HCT116 (cell line): ENCODE data around the gene DMD. TPM values are rescaled to one million over a fixed set of nuclear protein-coding genes. Genes with fewer than 3 reads are reported as not detected.

Experiments used
- ATAC-seq: fragments of 200-7000 bp; cut with Tn5 transposase; 2 replicates; pipeline ENCODE4 v1.9.1; 2020; ENCODE audit warnings: mild to moderate bottlenecking, moderate library complexity
- BruUV-seq: library from RNA; stranded (reverse); fragments of 400-500 nt; replicated peaks from 2 replicates; lab custom pipeline; 2021; lab: Mats Ljungman, UMichigan
- CTCF ChIA-PET: fragments of 300-600 bp; sonication (Branson Sonifier 250); formaldehyde crosslinking; loops from one replicate; lab custom pipeline; 2021; ENCODE audit warnings: antibody characterized with exemption; lab: Charles Lee
- POLR2A ChIA-PET: fragments of 300-600, 350-600 bp; sonication (Branson Sonifier 250); formaldehyde crosslinking; loops from one replicate; lab custom pipeline; 2021; ENCODE audit warnings: antibody characterized with exemption; lab: Charles Lee
- RAD21 ChIA-PET, 2 experiments: fragments of 300-600 bp; sonication (Branson Sonifier 250); formaldehyde crosslinking; loops; one replicate each; lab custom pipeline; 2023; ENCODE audit warnings: low total read pairs in 2 of 2; ENCODE audit not compliant: uncharacterized antibody in 2 of 2, unreplicated experiment in 2 of 2, low non-redundant PET in 1 of 2; lab: Charles Lee
- DNase-seq: peaks from one replicate; pipeline ENCODE4 v3.0.0-alpha.2; 2010; ENCODE audit warnings: low read depth, low spot score
- H2AFZ ChIP-seq: fragments of 200-600 bp; shearing (Covaris generic), sonication (generic); 2 replicates; pipeline ENCODE4 v1.6.1; 2017; ENCODE audit warnings: low read depth, mixed run types, mixed read lengths, antibody characterized with exemption, low read length; ENCODE audit not compliant: poor library complexity, severe bottlenecking
- H3K27ac ChIP-seq: 2 replicates; pipeline ENCODE4 v1.5.1; 2012; ENCODE audit warnings: low read depth, low read length
- H3K27me3 ChIP-seq: fragments of 200-600 bp; sonication (generic); 2 replicates; pipeline ENCODE4 v1.6.1; 2016; ENCODE audit warnings: mixed run types, low read length, mixed read lengths; ENCODE audit not compliant: insufficient read depth
- H3K36me3 ChIP-seq, 2 experiments: fragments of 200-500 bp in 1 of 2; fragments of 200-600 bp in 1 of 2; sonication (Bioruptor generic) in 1 of 2; sonication (generic) in 1 of 2; 2 replicates each; pipeline versions ENCODE4 v1.5.1 to v1.6.1; 2014 to 2016; ENCODE audit warnings: low read length in 2 of 2, inconsistent platforms in 1 of 2, mixed read lengths in 1 of 2, mixed run types in 1 of 2; ENCODE audit not compliant: insufficient read depth in 2 of 2, control insufficient read depth in 1 of 2
- H3K4me1 ChIP-seq, 2 experiments: fragments of 200-600 bp in 1 of 2; sonication (generic) in 1 of 2; 2 replicates each; pipeline versions ENCODE4 v1.5.1 to v1.6.1; 2012 to 2017; ENCODE audit warnings: low read length in 2 of 2, inconsistent platforms in 1 of 2, mild to moderate bottlenecking in 1 of 2, mixed read lengths in 1 of 2, mixed run types in 1 of 2, moderate library complexity in 1 of 2; ENCODE audit not compliant: insufficient read depth in 2 of 2, control insufficient read depth in 1 of 2
- H3K4me2 ChIP-seq: fragments of 200-600 bp; sonication (generic); 2 replicates; pipeline ENCODE4 v1.6.1; 2017; ENCODE audit warnings: mixed run types, low read length, mixed read lengths
- H3K4me3 ChIP-seq, 2 experiments: fragments of 200-600 bp in 1 of 2; sonication (generic) in 1 of 2; replicated peaks in 1 of 2; 2 replicates each; pipeline ENCODE4 v1.5.1; 2011 to 2016; ENCODE audit warnings: low read length in 2 of 2, control low read depth in 1 of 2, low read depth in 1 of 2, mild to moderate bottlenecking in 1 of 2, mixed read lengths in 1 of 2, mixed run types in 1 of 2
- H3K79me2 ChIP-seq: fragments of 200-600 bp; sonication (generic); 2 replicates; pipeline ENCODE4 v1.6.1; 2017; ENCODE audit warnings: mild to moderate bottlenecking, mixed run types, low read length, moderate library complexity, mixed read lengths; ENCODE audit not compliant: insufficient read depth
- H3K9ac ChIP-seq: fragments of 200-600 bp; sonication (generic); 2 replicates; pipeline ENCODE4 v1.6.1; 2016; ENCODE audit warnings: low read length, mixed read lengths
- H3K9me2 ChIP-seq: fragments of 200-600 bp; sonication (generic), shearing (Covaris generic); 2 replicates; pipeline ENCODE4 v1.6.1; 2017; ENCODE audit warnings: mixed run types, mild to moderate bottlenecking, moderate library complexity; ENCODE audit not compliant: insufficient read depth
- H3K9me3 ChIP-seq, 2 experiments: fragments of 200-500 bp in 1 of 2; fragments of 200-600 bp in 1 of 2; sonication (Bioruptor generic) in 1 of 2; sonication (generic) in 1 of 2; 2 replicates each; pipeline ENCODE4 v1.6.1; 2014 to 2017; ENCODE audit warnings: low read length in 2 of 2, mixed read lengths in 2 of 2, inconsistent platforms in 1 of 2, low read depth in 1 of 2, mild to moderate bottlenecking in 1 of 2, mixed run types in 1 of 2, moderate library complexity in 1 of 2; ENCODE audit not compliant: control insufficient read depth in 1 of 2, insufficient read depth in 1 of 2
- H4K20me1 ChIP-seq: fragments of 200-600 bp; sonication (generic), shearing (Covaris generic); 2 replicates; pipeline ENCODE4 v1.6.1; 2017; ENCODE audit warnings: mixed run types, mild to moderate bottlenecking, moderate library complexity; ENCODE audit not compliant: insufficient read depth
- CBX3 ChIP-seq: IDR thresholded peaks from 2 replicates; pipeline ENCODE4 v1.6.1; 2012; ENCODE audit warnings: low read depth
- CEBPB ChIP-seq: IDR thresholded peaks from 2 replicates; pipeline ENCODE4 v1.6.1; 2012; ENCODE audit warnings: low read depth
- EGR1 ChIP-seq: IDR thresholded peaks from 2 replicates; pipeline ENCODE4 v1.6.1; 2012; ENCODE audit warnings: low read depth
- ELF1 ChIP-seq: IDR thresholded peaks from 2 replicates; pipeline ENCODE4 v1.6.1; 2012; ENCODE audit warnings: low read depth, borderline replicate concordance
- EZH2 ChIP-seq: fragments of 200-600 bp; sonication (generic); IDR thresholded peaks from 2 replicates; pipeline ENCODE4 v1.6.1; 2017; ENCODE audit warnings: antibody characterized with exemption, mixed run types
- EZH2phosphoT487 ChIP-seq: fragments of 200-600 bp; IDR thresholded peaks from 2 replicates; pipeline ENCODE4 v1.6.1; 2018; ENCODE audit warnings: antibody characterized with exemption, borderline replicate concordance
- POLR2AphosphoS5 ChIP-seq: IDR thresholded peaks from 2 replicates; pipeline ENCODE4 v1.6.1; 2011; ENCODE audit warnings: mild to moderate bottlenecking, low read depth, low read length, moderate library complexity
- RAD21 ChIP-seq: IDR thresholded peaks from 2 replicates; pipeline ENCODE4 v1.6.1; 2012; ENCODE audit warnings: low read depth, mild to moderate bottlenecking
- SIN3A ChIP-seq: IDR thresholded peaks from 2 replicates; pipeline ENCODE4 v1.6.1; 2012; ENCODE audit warnings: low read depth
- SP1 ChIP-seq: IDR thresholded peaks from 2 replicates; pipeline ENCODE4 v1.6.1; 2012; ENCODE audit warnings: low read depth
- SRF ChIP-seq: IDR thresholded peaks from 2 replicates; pipeline ENCODE4 v1.6.1; 2012; ENCODE audit warnings: low read depth
- TCF7L2 ChIP-seq: IDR thresholded peaks from 2 replicates; pipeline ENCODE4 v1.7.0; 2011; ENCODE audit warnings: borderline replicate concordance, inconsistent platforms; ENCODE audit not compliant: insufficient read depth, insufficient read length; ENCODE audit errors: extremely low read depth
- YY1 ChIP-seq: IDR thresholded peaks from 2 replicates; pipeline ENCODE4 v1.6.1; 2011; ENCODE audit warnings: low read length, low read depth, moderate library complexity, mild to moderate bottlenecking; ENCODE audit not compliant: insufficient replicate concordance; ENCODE audit errors: extremely low read depth
- ZBTB33 ChIP-seq: IDR thresholded peaks from 2 replicates; pipeline ENCODE4 v1.6.1; 2011; ENCODE audit warnings: mild to moderate bottlenecking, low read length, moderate library complexity; ENCODE audit not compliant: insufficient replicate concordance; ENCODE audit errors: extremely low read depth
- ZFX ChIP-seq: fragments of 450-650 bp; IDR thresholded peaks from 2 replicates; pipeline ENCODE4 v1.6.1; 2017
- ZNF274 ChIP-seq: fragments of 200-500 bp; sonication (Bioruptor generic); IDR thresholded peaks from 2 replicates; pipeline ENCODE4 v1.6.1; 2014; ENCODE audit warnings: mild to moderate bottlenecking, low read depth, low read length, inconsistent platforms
- intact Hi-C: fragments of 100-400 bp; cut with micrococcal nuclease; formaldehyde crosslinking; loops from 2 replicates; pipeline ENCODE4 v1.10.0; 2022
- total RNA-seq: library from RNA; stranded (reverse); gene quantifications from one replicate; pipeline ENCODE4 v1.2.1, GENCODE V29; 2021; ENCODE audit not compliant: unreplicated experiment
- TF ChIP-seq, protein P1 (sequence below): IDR thresholded peaks from 2 replicates; pipeline ENCODE4 v1.6.1; 2012
- TF ChIP-seq, protein P2 (sequence below): IDR thresholded peaks from 2 replicates; pipeline ENCODE4 v1.6.1; 2012
- TF ChIP-seq, protein P3 (sequence below): IDR thresholded peaks from 2 replicates; pipeline ENCODE4 v1.6.1; 2012; ENCODE audit warnings: low read depth

Gene DMD
- total RNA-seq, 1 experiment from 2014 or later, result 0.05 TPM

DNA sequence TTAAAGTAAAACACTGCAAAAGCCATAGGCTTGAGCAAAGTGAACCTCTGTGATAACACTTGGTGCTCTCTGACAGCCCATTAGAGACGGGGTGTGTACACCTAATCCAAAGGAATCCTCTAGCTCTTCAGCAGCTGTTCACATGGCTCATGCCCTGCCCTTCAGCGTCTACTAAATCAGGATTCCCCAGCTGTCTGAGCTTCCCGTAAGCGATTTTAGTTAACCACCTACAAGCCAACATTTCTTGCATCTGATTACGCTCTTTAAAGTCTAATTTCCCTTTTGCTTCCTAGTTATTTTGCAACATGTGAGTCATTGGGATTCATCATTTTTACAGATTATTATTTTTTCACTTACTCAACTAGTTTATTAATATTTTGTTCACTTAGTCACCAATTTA lies 6.5 kb downstream of the DMD start (continued):
- TF ChIP-seq ZBTB33 (no peak), ELF1 (no peak), ZFX (no peak)

DNA sequence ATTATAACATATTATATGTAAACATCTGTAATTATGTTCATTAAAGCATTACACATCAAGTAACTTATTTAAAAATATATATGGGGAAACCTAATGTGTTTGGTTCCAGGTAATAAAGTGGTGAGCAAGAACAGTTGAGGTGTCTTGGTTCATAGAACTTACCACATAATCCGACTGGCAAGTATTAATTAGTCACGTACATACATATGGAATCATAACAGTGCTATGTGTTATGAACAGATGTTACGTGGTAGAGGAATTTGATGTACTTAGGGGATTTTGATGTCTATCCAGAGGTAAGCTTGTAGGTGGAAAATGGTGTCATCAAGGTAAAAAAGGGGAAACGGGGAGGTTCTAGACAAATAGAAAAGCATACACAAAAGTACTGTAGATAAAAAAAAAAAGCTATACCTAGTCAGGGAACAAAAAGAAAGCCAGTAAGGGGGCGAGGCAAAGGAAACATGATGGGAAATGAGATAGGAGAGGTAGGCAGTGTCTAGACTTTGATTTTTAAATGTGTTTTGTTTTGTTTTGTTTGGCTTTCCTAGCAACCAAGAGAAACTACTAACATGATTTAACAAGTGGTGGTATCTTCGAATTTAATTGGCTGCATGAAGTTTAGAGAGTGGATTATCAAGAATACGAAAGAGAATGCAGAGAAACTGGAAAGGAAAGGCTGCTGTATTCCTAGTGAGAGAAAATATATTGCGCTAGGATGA lies 12.6 kb downstream of the DMD start:
- Histone ChIP-seq H3K9ac (no peak overlapping the region), H2AFZ (no peak overlapping the region), H3K4me3 (no peak overlapping the region), H3K79me2 (no peaks in the 10 kb centered on the region), H3K9me2 (no peaks in the 10 kb centered on the region), H3K4me2 (no peak overlapping the region), H4K20me1 (no peaks in the 10 kb centered on the region), H3K4me1 (no peaks in the 10 kb centered on the region), H3K27ac (no peak overlapping the region), H3K9me3 (no peaks in the 10 kb centered on the region), H3K36me3 (no peaks in the 10 kb centered on the region), H3K27me3 (no peaks in the 10 kb centered on the region)
- DNase-seq (no peak), ATAC-seq (no peak)
- BruUV-seq, result no TSS peak
- POLR2A ChIA-PET, result no interaction called here
- CTCF ChIA-PET, result no interaction called here
- RAD21 ChIA-PET, result no interaction called here
- intact Hi-C loops, result no loop called here
- no peak for TF ChIP-seq ZNF274
- no peak for TF ChIP-seq RAD21
- no peak for TF ChIP-seq TCF7L2
- TF ChIP-seq, protein P1, sequence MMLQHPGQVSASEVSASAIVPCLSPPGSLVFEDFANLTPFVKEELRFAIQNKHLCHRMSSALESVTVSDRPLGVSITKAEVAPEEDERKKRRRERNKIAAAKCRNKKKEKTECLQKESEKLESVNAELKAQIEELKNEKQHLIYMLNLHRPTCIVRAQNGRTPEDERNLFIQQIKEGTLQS, result no peak
- TF ChIP-seq YY1, result no peak
- TF ChIP-seq, protein P2, sequence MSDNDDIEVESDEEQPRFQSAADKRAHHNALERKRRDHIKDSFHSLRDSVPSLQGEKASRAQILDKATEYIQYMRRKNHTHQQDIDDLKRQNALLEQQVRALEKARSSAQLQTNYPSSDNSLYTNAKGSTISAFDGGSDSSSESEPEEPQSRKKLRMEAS, result no peak
- TF ChIP-seq, protein P3, sequence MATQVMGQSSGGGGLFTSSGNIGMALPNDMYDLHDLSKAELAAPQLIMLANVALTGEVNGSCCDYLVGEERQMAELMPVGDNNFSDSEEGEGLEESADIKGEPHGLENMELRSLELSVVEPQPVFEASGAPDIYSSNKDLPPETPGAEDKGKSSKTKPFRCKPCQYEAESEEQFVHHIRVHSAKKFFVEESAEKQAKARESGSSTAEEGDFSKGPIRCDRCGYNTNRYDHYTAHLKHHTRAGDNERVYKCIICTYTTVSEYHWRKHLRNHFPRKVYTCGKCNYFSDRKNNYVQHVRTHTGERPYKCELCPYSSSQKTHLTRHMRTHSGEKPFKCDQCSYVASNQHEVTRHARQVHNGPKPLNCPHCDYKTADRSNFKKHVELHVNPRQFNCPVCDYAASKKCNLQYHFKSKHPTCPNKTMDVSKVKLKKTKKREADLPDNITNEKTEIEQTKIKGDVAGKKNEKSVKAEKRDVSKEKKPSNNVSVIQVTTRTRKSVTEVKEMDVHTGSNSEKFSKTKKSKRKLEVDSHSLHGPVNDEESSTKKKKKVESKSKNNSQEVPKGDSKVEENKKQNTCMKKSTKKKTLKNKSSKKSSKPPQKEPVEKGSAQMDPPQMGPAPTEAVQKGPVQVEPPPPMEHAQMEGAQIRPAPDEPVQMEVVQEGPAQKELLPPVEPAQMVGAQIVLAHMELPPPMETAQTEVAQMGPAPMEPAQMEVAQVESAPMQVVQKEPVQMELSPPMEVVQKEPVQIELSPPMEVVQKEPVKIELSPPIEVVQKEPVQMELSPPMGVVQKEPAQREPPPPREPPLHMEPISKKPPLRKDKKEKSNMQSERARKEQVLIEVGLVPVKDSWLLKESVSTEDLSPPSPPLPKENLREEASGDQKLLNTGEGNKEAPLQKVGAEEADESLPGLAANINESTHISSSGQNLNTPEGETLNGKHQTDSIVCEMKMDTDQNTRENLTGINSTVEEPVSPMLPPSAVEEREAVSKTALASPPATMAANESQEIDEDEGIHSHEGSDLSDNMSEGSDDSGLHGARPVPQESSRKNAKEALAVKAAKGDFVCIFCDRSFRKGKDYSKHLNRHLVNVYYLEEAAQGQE, result no peak
- TF ChIP-seq ELF1, result no peak
- no peak for TF ChIP-seq CBX3
- TF ChIP-seq POLR2AphosphoS5, result no peak
- TF ChIP-seq SP1, result no peak
- TF ChIP-seq CEBPB, result no peak
- TF ChIP-seq SRF, result no peak
- TF ChIP-seq SIN3A, result no peak
- TF ChIP-seq EZH2, result no peak
- TF ChIP-seq EGR1, result no peak
- no peak for TF ChIP-seq EZH2phosphoT487
